Thymus (tissue), 11 donors: ENCODE results near the gene SORBS1. TPM values are rescaled to one million over a fixed set of nuclear protein-coding genes. Genes with fewer than 3 reads are reported as not detected.

Source experiments
- DNase-seq, 9 donors: peaks; one replicate each; pipeline ENCODE4 v3.0.0-alpha.2; 2013; ENCODE audit warnings: low spot score in 9 of 9, low read depth in 6 of 9, missing footprints in 1 of 9
- H3K27ac ChIP-seq, 2 donors: one replicate each; pipeline ENCODE4 v1.5.1; 2013; ENCODE audit warnings: control low read depth in 1 of 2, low read depth in 1 of 2, low read length in 1 of 2, mild to moderate bottlenecking in 1 of 2, moderate library complexity in 1 of 2
- H3K27me3 ChIP-seq, 2 donors: one replicate each; pipeline ENCODE4 v1.5.1; 2013; ENCODE audit warnings: low read length in 1 of 2; ENCODE audit not compliant: control insufficient read depth in 2 of 2, insufficient read depth in 1 of 2
- H3K36me3 ChIP-seq, 2 donors: one replicate each; pipeline ENCODE4 v1.5.1; 2013; ENCODE audit warnings: low read length in 1 of 2, mild to moderate bottlenecking in 1 of 2, moderate library complexity in 1 of 2; ENCODE audit not compliant: control insufficient read depth in 2 of 2, insufficient read depth in 2 of 2
- H3K4me1 ChIP-seq, 2 donors: one replicate each; pipeline ENCODE4 v1.5.1; 2013; ENCODE audit warnings: low read length in 2 of 2; ENCODE audit not compliant: control insufficient read depth in 2 of 2, insufficient read depth in 2 of 2
- H3K4me3 ChIP-seq, 2 donors: one replicate each; pipeline ENCODE4 v1.5.1; 2013; ENCODE audit warnings: low read length in 2 of 2, control low read depth in 1 of 2, mild to moderate bottlenecking in 1 of 2
- H3K9me3 ChIP-seq, 2 donors: one replicate each; pipeline ENCODE4 v1.5.1; 2013; ENCODE audit warnings: low read length in 1 of 2, mild to moderate bottlenecking in 1 of 2; ENCODE audit not compliant: control insufficient read depth in 2 of 2, insufficient read depth in 1 of 2
- WGBS: extraction: QIAGEN DNeasy Blood & Tissue Kit; methylation state at CpG from one replicate; pipeline ENCODE4 v1.1.7; 2013; 5-methylcytosine and 5-hydroxymethylcytosine counted together
- polyA plus RNA-seq: library from polyadenylated mRNA; stranded (reverse); fragments of 200-250 nt; gene quantifications from one replicate; pipeline ENCODE4 v1.2.3, GENCODE V29; 2013
- total RNA-seq: library from RNA; stranded (reverse); fragments of 120-200 nt; gene quantifications from one replicate; pipeline ENCODE4 v1.2.4, GENCODE V29; 2013
- donor health status: healthy.

SORBS1 gene
- total and polyA plus RNA-seq, 2 donors, result 1.9 to 25.3 TPM

DNA sequence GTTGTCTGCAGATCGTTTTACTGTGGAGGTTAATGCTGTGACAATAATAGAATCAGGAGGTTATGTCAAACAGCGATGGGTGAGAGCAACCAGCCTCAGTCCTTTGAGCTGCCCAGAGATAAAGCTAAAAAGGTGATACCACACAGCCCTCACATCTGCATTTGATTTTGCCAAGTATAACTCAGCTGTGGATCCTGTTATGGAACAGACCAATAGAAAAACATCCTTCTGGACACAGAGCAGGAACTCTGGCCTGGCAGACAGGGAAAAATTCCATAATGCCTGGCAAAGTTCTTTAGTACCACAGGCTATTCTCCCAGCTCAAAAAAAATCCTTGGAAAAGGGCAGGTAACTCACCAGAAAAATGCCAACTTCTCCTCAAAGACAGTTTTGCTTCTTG, 183.2 kb downstream of the SORBS1 start:
- Histone ChIP-seq H3K9me3 (peaks cover 0 to 3% of the 10 kb centered on the region in 2 donors), H3K36me3 (no peaks in the 10 kb centered on the region), H3K27ac (no peak overlapping the region), H3K4me1 (no peaks in the 10 kb centered on the region), H3K4me3 (no peak overlapping the region), H3K27me3 (no peaks in the 10 kb centered on the region)
- DNase-seq, result no peak
- WGBS, result 93% methylated on average over 2 of the region's 2 CpGs

- no peaks in the 10 kb centered on the region for H3K27me3 ChIP-seq
- no peaks in the 10 kb centered on the region for H3K36me3 ChIP-seq
- H3K4me1 ChIP-seq, result no peaks in the 10 kb centered on the region
- H3K27ac ChIP-seq, result no peak overlapping the region
- no peak for DNase-seq
- H3K4me3 ChIP-seq, result no peak overlapping the region
- WGBS, result 95% methylated on average over 1 of the region's 1 CpG
- H3K9me3 ChIP-seq, result peaks cover 0 to 3% of the 10 kb centered on the region in 2 donors
Measured at GRCh38 chr10:95375418-95375817, 185.8 kb downstream of the SORBS1 start.

DNA sequence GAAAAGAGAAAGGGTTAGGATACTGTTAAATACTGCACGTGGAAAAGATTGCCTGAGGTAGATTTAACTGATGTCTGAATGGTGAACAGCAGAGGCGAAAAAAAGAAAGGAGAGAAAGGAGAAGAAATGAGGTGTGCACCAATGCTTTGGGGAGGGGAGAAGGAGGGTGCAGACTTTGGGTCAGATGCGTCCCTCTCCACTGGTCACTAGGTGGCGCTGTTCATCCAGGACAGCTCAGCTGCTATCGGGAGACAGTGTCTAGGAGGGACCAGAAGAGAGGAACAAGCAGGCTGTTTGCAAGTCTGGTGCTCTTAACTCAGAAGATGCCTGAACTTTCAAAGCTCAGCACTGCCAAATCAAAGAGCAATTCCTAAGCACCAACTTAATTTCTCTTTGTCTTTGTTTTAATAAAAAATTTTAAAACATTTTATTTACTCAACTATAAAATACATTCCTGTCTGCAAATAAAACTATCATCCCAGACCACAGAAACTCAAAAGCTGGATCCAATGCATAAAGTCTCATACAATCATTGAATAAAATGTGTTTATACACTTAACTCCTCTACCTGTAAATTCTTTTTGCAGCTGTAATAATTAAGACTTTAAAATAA, 186.5 kb downstream of the SORBS1 start:
- Histone ChIP-seq H3K27me3 (no peaks in the 10 kb centered on the region), H3K4me1 (no peaks in the 10 kb centered on the region), H3K36me3 (no peaks in the 10 kb centered on the region), H3K27ac (no peak overlapping the region), H3K9me3 (peaks cover 0 to 3% of the 10 kb centered on the region in 2 donors), H3K4me3 (no peak overlapping the region)
- DNase-seq, result peak; percentile 22 to 78 (median 56)
- 33% methylated on average over 5 of the region's 5 CpGs for WGBS

DNA sequence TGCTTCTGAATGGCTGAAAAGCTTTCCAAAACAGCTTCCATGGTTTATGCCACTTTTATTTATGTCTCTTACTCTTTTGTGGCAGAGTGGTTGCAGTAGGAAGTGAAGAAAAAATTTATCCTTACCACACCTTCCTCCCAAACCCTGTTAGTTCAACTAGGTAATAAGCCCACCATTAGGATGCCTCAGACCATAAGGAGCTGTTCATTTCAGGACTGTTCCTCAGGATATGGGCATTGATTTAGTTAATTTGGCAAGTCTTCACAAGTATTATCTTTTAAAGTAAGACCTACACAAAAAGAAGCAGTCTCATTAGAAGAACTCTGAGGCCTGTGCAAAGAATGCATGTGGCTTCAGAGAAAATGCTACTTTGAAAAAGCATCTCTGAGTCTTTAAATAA, 187.5 kb downstream of the SORBS1 start:
- H3K36me3 ChIP-seq, result no peaks in the 10 kb centered on the region
- H3K9me3 ChIP-seq, result peaks cover 0 to 3% of the 10 kb centered on the region in 2 donors
- no peak overlapping the region for H3K27ac ChIP-seq
- no peak for DNase-seq
- H3K27me3 ChIP-seq, result no peaks in the 10 kb centered on the region
- no peaks in the 10 kb centered on the region for H3K4me1 ChIP-seq
- no peak overlapping the region for H3K4me3 ChIP-seq

DNA sequence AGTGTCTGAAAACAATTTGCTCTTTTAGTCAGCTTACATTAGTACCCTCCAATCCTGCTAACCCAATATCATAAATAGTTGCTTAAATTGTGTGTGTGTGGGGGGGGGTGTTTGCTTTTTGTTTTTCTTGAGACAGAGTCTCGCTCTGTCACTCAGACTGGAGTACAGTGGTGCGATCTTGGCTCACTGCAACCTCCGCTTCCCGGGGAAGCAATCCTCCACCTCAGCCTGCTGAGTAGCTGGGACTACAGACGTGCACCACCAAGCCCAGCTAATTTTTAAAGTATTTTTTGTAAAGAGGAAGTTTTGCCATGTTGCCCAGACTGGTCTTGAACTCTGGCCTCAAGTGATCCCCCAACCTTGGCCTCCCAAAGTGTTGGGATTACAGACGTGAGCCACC, 196.8 kb downstream of the SORBS1 start:
- Histone ChIP-seq H3K9me3 (no peaks in the 10 kb centered on the region), H3K4me3 (no peak overlapping the region), H3K27me3 (no peaks in the 10 kb centered on the region), H3K36me3 (no peaks in the 10 kb centered on the region), H3K27ac (no peak overlapping the region), H3K4me1 (no peaks in the 10 kb centered on the region)
- 93% methylated on average over 6 of the region's 6 CpGs for WGBS
- no peak for DNase-seq

- H3K36me3 ChIP-seq, result no peaks in the 10 kb centered on the region
Measured at GRCh38 chr10:95363303-95363912, 197.8 kb downstream of the SORBS1 start.

DNA sequence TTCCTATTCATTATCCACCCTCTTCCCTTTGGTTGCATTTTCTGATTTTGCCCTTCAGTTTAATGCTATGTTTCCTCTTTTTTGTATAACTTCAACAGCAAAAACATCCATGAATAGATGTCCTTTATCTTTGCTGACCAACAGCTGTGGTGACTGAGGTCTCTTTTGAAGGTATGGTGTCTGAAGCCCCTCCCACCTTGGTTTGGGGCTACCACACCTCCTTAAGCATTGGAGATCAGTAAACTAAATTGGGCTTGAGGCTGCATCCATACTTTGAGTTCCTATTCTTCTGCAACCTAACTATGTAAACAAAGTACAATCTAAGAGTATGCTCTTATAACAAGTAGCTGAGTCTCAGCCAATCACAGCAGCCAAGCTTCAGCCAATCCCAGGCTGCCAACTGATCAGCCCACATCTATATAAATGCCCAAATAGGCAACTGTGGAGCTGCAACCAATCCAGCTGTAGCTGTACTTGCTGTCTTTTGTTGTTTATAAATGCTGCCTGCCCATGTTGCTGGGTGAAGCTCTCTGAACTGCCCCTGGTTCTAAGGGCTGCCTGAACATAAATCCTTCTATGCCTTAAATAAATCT, 201.0 kb downstream of the SORBS1 start:
- Histone ChIP-seq H3K9me3 (no peaks in the 10 kb centered on the region), H3K4me3 (no peak overlapping the region), H3K27me3 (no peaks in the 10 kb centered on the region), H3K36me3 (no peaks in the 10 kb centered on the region), H3K4me1 (peaks cover 0 to 2% of the 10 kb centered on the region in 2 donors), H3K27ac (no peak overlapping the region)
- peak in 2 of 9 donors; percentile 4 to 6 for DNase-seq

More at GRCh38 chr10:95363303-95363912, 197.8 kb downstream of the SORBS1 start:
- H3K27me3 ChIP-seq, result no peaks in the 10 kb centered on the region
- no peak overlapping the region for H3K27ac ChIP-seq
- no peaks in the 10 kb centered on the region for H3K4me1 ChIP-seq
- H3K9me3 ChIP-seq, result no peaks in the 10 kb centered on the region
- no peak overlapping the region for H3K4me3 ChIP-seq
- peak; percentile 11 to 81 (median 59) for DNase-seq
- 7% methylated on average over 2 of the region's 2 CpGs for whole genome bisulfite sequencing

DNA sequence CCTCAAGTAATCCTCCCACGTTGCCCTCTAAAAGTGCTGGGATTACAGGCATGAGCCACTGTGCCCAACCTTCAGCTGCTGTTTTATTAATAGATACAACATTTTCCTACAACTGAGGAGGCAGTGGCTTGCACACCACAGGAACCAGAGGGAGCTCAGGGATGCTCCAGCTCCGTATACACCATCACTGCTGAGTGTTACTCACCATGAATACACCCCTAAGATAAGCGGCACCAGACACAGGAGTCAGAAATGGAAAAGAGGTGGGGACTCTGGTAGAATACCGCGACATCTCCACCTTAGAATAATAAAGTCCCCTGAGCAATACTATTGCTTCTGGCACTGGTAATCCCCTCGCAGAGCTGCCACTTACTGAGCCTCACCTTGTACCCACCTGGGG, 201.7 kb downstream of the SORBS1 start:
- Histone ChIP-seq H3K27me3 (no peaks in the 10 kb centered on the region), H3K36me3 (no peaks in the 10 kb centered on the region), H3K27ac (no peak overlapping the region), H3K4me1 (peaks cover 0 to 2% of the 10 kb centered on the region in 2 donors), H3K9me3 (no peaks in the 10 kb centered on the region), H3K4me3 (no peak overlapping the region)
- no peak for DNase-seq
- WGBS, result 87% methylated on average over 6 of the region's 6 CpGs

GRCh38 chr10:95356190-95356955, 204.8 kb downstream of the SORBS1 start:
- 97% methylated on average over 23 of the region's 23 CpGs for WGBS
- no peaks in the 10 kb centered on the region for H3K9me3 ChIP-seq
- DNase-seq, result no peak
- no peaks in the 10 kb centered on the region for H3K27me3 ChIP-seq
- H3K27ac ChIP-seq, result no peak overlapping the region
- H3K4me3 ChIP-seq, result no peak overlapping the region
- peaks cover 0 to 2% of the 10 kb centered on the region in 2 donors for H3K4me1 ChIP-seq
- no peaks in the 10 kb centered on the region for H3K36me3 ChIP-seq
